HTERT RPE-1 (cell line): Measurements from ENCODE around the gene PRR33.

Experiments
- in situ Hi-C: fragments of 300-500 bp; cut with MboI; formaldehyde crosslinking; loops from 4 replicates; pipeline ENCODE4 v1.14.3; 2020; ENCODE audit warnings: low sequenced_read_pairs

Gene PRR33

GRCh38 chr11:1852877-1853276 is 38.8 kb downstream of the PRR33 start, which contains the start of gene LSP1:
TSS of gene LSP1 (plus strand) at chr11:1853084. CDS start at chr11:1853145, 61 bp downstream.
- in situ Hi-C loops: no loop called here

- in situ Hi-C loops: no loop called here
Observed at GRCh38 chr11:1852271-1852876, 39.3 kb downstream of the PRR33 start.

- in situ Hi-C loops: no loop called here
Observed at GRCh38 chr11:1851468-1852180, 40.1 kb downstream of the PRR33 start.

- in situ Hi-C loops: no loop called here
Observed at GRCh38 chr11:1848640-1849430, 42.9 kb downstream of the PRR33 start.

GRCh38 chr11:1847926-1848639 is 43.6 kb downstream of the PRR33 start:
- in situ Hi-C loops: no loop called here

- in situ Hi-C loops: no loop called here
Observed at GRCh38 chr11:1847006-1847735, 44.5 kb downstream of the PRR33 start.

GRCh38 chr11:1846453-1846932 is 45.2 kb downstream of the PRR33 start:
- in situ Hi-C loops: no loop called here

- in situ Hi-C loops: no loop called here
Observed at GRCh38 chr11:1845561-1846452, 45.9 kb downstream of the PRR33 start.

- in situ Hi-C loops: no loop called here
Observed at GRCh38 chr11:1845095-1845429, 46.6 kb downstream of the PRR33 start.

- in situ Hi-C loops: no loop called here
Observed at GRCh38 chr11:1844221-1845094, 47.2 kb downstream of the PRR33 start.

GRCh38 chr11:1843796-1844195 is 47.9 kb downstream of the PRR33 start:
- in situ Hi-C loops: no loop called here

GRCh38 chr11:1843098-1843473 is 48.6 kb downstream of the PRR33 start:
- in situ Hi-C loops: no loop called here

GRCh38 chr11:1842149-1843097 is 49.3 kb downstream of the PRR33 start:
- in situ Hi-C loops: no loop called here

- in situ Hi-C loops: no loop called here
Observed at GRCh38 chr11:1841511-1842148, 50.1 kb downstream of the PRR33 start.

GRCh38 chr11:1840780-1841480 is 50.8 kb downstream of the PRR33 start:
- in situ Hi-C loops: no loop called here
